NOMO-1 treated with DMSO at 0.1 percent for 48 hours (cell line): ENCODE results near the gene MVB12B.
"Not testable (repeated sequence)": the region's sequence is repeated elsewhere in the genome, so short reads cannot be mapped to it uniquely, and the experiment has no call there.

ENCODE experiments used
- DNase-seq: peaks from one replicate; lab custom pipeline; 2025; ENCODE audit not compliant: unreplicated experiment; lab: John Stamatoyannopoulos, UW

The MVB12B gene

DNA sequence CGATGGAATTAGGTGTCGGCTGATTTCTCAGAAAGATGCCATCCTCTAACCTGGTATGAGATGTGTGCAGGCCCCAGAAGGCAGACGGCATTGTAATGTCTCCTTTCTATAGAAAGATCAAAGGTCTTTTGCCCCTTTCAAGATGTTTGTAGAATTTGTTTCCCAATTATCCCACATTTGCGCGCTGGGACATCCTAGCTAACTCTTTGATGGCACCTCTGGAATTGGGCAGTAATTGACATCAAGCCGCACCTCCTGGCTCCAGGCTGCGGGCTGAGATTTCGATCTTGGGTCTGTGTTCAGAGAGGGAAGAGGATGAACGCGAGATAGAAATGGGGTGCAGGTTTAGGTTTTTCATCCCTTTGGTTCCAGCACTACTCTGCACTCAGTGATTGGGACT lies 202.3 kb downstream of the MVB12B start:
- no peak for DNase-seq

DNA sequence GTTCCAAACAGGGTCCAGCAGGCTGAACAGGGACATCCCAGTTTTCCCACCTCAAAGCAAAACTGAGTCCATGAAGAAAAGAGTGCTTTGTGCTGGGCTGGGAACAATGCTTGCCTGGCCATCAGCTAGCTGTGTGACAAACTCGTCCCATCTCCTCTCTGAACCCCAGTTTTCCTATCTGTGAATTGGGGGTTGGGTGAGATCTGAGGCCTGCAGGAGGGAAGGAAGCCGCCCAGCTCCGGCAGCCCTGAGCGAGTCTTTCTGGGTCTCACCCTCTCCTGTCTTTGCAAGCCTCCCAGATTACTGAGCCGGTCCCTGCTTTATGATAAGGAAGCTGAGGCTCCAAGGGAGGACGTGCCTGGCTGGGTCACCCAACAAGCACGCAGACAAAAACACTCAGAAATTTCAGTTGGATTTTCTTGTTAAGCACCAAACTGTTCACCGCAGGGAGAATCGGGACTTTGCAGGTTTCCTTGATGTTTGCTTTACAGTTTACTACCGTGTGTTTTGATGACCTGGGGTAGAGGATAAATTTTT lies 204.5 kb downstream of the MVB12B start:
- no peak for DNase-seq

DNA sequence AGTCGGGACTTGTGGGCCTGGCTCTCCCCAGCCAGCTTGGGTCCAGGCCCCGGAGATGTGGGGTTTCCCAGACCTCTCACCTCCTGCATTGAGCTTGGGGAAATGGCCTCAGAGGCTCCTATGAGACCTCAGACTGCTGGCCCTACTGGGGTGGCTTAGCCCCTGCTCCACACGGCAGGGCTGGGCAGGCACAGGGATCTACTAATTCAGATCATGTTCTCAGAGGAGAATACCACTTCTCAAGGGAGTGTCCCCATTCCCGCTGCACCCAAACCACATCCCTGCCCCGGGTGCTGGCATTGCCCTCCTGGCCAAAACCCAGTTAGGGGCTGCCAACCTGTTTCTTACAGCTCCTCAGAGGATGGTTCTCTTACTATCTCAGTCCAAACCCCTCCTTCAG lies 205.0 kb downstream of the MVB12B start:
- DNase-seq = no peak

DNA sequence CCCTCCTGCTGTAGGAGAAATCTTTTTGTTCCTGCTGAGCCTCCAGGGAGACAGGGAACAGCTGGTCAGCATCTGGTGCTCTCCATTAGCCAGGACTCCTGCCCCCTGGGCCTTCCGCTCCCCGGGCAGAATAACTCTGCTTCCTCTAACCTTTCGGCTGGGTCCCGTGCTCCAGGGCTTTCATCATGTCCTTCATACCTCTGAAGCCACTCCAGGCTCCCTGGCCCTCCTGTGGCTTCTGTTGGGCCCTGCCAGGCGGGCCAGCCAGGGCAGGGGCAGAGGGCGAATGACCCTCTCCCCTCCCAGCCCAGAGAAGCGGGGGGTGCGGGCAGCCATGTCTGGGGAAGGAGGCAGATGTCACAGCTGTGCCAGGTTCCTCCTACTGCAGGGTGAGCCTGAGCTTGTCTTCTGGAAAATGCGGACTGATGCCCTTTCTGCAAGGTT lies 205.4 kb downstream of the MVB12B start:
- DNase-seq = no peak

DNA sequence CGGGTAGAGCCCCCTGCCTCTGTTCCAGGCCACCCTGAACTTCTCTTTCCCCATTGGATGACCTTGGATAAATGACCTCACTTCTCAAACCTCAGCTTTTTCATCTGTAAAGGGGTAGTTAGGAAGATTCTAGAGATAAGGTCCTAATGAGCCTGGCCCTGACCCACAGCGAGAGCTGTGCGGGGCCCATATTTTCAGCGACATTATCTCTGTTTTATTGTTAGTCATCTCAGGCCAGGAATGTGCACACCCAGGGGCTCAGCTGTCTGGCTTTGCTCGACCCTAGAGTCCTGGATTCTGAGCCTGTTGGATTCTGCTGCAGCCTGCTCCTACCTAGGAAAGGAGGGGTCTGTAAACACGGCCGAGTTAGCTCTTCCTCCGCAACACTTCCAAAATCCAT lies 205.9 kb downstream of the MVB12B start:
- DNase-seq = no peak

DNA sequence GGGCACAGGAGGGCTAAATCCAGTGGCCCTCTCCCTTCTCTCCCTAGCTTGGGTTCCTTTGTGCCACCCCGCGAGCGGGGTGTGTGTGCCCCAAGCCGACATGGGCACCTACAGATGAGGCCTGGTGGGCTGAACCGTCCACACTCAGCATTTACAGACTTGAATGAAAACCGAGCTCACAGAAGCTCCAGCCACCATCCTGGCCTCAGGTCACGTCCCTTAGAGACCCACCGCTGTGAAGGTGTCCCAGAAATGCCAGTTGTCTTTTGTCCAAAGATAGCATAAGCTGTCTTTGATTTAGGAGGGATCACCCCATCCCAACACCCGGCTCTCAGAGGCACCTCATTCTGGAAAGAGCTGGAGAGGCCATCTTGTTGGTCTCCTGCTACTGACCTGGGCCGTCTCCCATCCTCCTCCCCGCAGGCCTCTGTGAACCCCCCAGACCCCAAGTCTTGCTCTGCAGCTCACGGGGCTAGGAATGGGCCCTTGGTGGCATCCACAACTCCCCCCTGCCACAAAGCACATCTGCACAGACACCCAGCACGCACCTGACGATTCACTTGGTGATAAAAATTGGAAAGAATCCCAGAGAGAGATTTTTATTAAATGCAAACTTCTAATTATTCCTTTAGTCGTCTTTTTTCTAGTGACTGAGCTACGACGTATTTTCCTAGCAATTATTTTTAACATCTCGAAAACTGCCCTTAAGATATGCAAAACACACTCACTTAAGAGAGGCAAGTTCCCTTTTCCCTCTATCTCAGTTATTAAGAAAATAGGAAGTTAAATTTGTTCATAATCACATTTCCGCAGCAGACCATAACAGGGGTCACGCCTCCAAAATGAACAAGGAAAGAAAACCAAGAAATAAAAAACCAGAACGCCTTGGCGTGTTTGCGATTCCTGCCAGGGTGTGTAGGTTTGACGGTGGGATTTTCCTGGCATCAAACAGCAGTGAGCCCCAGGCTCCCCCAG lies 206.6 kb downstream of the MVB12B start:
- peak; percentile 79 for DNase-seq

DNA sequence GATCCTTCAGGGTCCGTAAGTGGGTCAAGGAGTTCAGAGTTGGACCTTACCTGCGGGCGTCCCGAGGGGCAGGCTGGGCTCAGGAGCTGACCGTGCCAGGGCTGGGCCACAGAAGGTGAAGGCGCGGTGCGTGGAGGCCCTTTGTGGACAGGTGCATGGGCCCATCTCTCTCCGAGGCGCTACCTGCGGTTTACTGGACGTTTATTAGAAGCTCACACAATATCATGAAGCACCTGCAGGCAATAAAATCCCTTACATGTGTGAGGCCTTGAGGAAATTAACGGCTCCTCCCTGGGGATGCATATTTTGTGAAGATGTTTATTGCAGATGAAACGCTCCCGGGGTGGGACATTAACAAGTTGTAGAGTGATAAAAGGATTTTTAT lies 207.3 kb downstream of the MVB12B start:
- no peak for DNase-seq

DNA sequence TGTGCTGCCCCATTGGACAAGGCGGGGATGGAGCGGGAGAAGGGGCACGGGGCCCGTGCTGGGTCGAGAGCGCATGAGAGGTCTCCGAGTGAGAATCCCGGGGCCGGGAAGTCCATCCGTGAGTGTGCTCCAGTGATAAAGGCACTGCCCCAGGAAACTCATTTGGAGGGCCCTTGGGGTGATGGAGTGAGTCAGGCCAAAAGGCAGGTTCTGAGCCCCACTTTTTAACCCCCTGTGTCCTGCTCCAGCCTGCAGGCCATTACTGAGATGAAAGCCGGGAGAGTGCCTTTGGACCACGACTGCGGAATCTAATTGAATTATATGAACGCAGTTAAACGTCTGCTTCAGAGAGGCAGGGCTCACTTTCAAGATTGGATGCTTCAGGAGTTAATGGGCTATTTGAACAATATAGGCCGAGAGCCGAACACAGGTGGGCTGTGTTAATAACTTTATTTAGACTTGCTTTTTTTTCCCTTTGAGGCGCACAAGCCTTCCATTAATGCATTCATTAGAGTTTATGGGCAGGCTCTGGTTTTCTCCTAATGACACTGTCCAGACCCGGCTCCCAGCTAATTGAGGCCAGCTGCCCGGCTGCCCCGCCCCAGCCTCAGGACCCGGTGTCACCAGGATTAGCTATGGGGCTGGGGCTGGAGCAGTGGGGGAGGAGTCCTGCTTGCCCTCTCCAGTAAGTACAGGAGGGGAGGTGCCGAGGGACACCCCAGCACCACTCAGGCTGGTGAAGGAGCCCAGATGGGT lies 208.0 kb downstream of the MVB12B start:
- no peak for DNase-seq

DNA sequence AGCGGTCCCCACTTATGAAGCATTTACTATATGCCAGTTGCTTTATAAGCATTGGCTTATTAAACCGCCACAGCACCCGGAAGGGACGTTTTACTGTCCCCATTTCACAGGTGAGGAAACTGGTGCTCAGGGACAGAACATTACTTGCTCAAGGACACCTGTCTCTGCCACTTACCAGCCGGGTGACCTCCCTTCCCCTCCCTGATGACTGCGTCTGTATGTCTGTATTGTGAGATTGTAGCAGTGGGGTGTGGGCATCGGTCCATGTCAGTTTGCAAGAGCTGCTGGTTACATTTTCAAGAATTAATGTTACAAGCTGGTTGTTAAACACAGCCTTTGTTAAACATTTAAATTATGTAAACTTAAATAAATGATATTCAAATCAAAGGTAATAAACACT lies 209.5 kb downstream of the MVB12B start:
- DNase-seq = no peak

DNA sequence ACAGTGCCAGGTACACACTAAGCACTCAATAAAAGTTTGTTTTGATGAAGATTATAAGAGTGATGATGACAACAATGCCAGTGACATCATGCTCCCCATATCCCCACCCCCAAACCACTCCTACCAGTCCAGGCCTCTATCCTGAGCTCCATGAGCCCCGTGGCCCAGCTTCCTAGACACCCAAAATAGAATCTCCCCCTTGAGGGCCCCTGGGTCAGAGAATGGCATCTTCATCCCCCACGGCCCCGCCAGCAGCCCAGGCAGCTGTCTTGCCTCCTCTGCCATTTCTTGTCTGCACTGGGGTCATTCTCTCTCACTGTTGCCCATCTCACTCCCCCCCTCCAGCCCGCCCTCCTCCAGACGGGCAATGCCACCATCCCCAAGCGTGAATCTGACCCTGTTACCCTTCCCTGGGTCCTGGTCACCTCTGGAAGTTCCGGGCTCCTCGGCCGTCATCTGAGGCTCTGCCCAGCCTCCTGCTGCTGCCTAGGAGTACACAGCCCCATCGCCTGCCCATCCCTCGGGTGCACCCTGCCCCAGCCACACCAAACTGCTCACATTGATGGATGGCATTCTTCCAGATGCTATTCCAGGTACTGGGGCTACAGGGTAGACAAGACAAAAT lies 210.3 kb downstream of the MVB12B start:
- DNase-seq = no peak

DNA sequence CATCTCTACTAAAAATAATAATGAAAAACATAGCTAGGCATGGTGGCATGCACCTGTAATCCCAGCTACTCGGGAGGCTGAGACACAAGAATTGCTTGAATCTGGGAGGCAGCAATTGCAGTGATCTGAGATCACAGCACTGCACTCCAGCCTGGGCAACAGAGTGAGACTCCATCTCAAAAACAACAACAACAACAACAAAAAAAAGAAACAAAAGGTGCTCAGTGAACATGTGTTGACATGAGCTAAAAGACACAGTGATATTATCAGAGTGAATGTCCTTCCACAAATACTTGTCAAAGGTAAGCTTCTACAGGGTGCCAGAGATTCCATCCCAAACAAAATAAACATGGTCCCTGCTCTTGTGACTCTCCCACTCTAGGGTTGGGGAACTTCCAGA lies 211.9 kb downstream of the MVB12B start:
- no peak for DNase-seq

DNA sequence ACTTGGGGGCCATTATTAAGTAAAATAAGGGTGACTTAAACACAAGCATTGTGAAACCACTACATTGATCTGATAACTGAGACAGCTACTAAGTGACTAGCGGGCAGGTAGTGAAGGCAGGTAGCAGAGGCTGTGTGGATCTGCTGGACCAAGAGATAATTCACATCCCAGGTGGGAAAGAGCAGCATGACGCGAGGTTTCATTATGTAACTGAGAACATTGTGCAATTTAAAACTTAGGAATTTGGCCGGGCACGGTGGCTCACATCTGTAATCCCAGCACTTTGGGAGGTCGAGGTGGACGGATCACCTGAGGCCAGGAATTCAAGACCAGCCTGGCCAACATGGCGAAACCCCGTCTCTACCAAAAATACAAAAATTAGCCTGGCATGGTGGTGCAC lies 213.8 kb downstream of the MVB12B start:
- not testable (repeated sequence) for DNase-seq

DNA sequence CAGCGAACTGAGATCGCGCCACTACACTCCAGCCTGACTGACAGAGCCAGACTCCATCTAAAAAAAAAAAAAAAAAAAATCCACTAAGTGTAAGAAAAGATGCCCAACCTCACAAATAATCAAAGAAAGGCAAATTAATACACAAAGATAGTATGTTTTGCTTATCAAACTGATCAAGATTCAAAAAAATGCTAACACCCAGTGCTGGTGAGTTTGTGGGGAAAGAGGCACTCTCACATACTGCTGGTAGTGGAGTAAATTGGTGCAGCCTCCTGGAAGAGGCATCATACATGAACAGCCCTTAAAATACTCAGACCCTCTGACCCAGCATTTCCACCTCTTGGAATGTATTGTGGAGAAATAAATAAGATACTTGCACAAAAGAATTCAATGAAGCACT lies 216.9 kb downstream of the MVB12B start:
- no peak for DNase-seq

DNA sequence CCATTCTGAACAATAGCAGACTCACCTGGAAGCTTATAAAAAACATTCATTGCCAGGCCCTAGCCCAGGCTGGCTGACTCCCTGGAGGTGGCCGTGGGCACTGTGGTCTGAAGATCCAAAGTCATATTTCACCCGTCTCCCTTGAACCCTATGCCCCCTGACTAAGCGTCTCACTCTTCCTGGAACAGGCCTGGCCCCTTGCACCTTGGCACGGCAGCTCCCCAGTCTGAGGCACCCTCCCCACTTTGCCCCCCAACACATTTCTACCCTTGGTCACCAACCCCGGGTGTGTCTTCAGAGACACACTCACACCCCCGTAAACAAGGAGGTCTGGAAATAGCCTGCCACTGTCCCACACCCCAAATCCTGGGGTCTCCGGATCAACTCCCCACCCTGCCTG lies 218.5 kb downstream of the MVB12B start:
- DNase-seq = no peak

DNA sequence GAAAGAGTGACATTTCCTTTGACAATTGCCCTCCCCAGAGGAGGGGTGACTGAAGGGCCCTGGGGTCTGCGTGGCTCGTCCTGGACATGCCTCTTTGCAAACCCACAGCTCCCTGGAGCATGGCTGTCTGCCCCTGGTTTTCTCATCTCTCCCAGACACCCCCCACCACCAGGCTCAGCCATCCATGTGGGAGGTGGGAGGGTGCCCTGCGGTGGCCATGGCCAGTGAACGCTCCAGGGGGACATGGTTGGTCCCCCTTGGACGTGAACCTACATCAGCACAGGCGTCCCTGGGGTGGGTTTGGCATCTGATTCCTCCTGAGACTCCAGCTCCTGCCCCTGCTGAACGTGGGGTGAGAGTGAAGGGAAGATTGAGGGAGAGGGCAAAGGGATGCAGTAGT lies 219.4 kb downstream of the MVB12B start:
- DNase-seq = no peak

DNA sequence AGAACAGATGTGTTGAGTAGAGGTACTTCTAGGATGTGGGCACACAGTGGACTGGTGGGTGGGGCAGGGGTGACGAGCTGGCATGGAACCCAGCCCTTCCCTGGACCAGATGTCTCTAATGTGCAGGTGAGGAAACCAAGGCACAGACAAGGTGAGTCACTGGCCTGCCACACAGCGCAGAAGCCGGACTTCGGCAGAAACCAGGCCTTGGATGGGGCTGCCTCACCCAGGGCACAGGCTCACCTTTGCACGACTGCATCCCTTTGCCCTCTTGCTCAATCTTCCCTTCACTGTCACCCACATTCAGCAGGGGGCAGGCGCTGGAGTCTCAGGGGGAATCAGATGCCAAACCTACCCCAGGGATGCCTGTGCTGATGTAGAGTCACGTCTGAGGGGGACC lies 221.7 kb downstream of the MVB12B start:
- no peak for DNase-seq

DNA sequence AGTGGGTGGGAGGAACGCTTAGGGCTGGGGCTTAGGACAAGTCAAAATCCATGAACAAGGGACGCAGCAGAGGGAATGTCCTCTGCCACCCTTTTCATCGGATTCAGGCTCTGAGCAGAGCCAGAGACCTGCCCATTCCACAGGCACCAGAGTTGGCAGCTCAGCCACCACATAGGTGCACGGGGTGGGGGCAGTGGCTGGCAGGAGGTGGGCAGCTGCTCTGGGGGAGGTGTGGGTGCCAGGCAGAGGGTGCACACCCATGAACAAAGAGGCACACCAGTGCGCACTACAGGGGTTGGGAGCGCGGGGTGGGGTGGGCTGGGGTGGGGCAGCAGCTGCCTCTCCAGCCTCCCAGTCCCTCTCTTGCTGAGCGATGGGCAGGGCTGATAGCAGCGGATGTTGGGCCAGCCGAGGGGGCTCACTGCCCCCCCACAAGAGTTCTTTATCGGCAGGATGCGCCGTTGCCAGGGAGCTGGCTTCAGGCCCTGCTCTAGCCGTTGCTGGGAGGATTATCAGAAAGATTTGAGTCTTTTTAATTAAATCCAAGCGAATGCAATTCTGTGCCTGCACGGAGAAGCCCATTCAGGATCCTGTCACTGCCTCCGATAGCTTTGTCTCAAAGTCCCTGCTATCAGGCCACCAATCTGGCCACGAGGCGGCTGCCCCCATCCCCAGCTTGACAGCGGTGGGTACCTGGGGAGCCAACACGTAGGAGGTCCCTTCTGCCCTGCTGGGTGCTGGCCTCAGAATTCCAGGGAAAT lies 222.8 kb downstream of the MVB12B start:
- no peak for DNase-seq

DNA sequence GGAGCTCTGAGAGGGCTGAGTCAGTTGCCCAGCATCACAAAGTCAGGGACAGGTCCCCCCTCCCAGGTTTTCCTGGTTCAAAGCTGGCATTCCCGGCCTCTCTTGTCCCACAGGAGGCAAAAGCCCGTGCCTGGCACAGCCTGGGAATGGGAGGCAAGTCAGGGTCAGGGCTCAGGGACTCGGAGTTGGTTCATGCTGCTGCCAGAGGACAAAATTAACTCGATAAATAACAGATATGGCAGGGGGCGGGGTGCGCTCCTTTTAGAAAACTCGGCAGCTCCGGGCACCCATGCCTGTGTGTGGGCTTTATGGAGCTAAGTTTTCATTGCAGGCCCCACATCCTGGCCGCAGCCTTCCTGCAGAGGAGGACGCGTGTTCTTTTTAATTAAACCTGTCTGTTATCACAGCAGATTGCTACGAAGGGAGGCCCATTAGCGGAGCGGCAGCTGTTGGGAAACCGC lies 224.3 kb downstream of the MVB12B start:
- DNase-seq = no peak

DNA sequence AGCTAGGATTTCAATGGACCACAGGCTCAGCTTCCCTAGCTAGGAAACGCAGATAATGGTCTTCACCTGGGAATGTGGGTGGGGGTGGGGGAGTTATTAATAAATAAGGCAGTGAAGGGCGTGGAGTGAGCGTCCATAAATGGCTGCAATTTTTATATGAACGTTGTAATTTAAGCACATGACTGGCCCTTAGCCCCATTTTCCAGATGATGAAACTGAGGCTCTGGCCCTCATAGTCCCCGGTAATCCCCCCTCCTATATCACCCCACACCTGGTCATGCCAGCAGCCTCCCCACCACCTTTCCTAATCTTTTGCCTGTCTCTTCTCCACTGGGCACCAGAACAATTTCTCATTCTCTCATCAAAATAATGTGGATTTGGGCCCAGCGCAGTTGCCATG lies 225.2 kb downstream of the MVB12B start:
- no peak for DNase-seq

DNA sequence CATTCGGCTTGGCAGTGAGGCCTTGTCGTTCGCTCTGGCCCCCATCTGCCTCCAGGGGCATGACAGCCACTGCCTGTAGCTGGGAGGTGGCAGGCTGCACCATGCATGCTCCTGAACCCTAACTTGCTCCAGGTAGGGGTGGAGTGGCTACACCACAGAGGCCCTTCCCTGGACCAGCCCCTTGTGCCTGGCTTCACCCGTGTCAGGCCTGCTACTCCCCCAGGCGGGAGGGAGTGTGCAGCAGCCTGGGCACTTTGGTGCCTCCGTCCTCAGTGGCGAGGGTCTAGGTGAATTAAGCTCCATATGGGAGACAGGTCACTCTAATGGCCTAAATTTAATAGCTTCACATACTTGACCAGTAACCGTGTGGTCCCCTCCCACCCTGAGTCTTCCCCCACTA lies 227.7 kb downstream of the MVB12B start:
- DNase-seq = no peak

DNA sequence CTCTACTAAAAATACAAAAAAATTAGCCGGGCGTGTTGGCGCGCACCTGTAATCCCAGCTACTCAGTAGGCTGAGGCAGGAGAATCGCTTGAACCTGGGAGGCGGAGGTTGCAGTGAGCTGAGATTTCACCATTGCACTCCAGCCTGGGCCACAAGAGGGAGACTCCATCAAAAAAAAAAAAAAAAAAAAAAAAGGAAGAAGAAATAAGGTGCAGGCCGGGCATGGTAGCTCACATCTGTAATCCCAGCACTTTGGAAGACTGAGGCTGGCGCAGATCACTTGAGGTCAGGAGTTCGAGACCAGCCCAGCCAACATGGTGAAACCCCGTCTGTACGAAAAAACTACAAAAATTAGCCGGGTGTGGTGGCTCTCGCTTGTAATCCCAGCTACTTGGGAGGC lies 228.8 kb downstream of the MVB12B start:
- not testable (repeated sequence) for DNase-seq
